Kidney epithelial cell (primary cell): ENCODE results near the gene STK39. TPM values are rescaled to one million over a fixed set of nuclear protein-coding genes. Genes with fewer than 3 reads are reported as not detected.

Experiments used
- DNase-seq: peaks from one replicate; pipeline ENCODE4 v3.0.0-alpha.2; 2010; ENCODE audit warnings: low read depth
- H3K27me3 ChIP-seq: 2 replicates; pipeline ENCODE4 v1.6.0; 2011; ENCODE audit warnings: low read length; ENCODE audit not compliant: control insufficient read depth, insufficient read depth
- H3K36me3 ChIP-seq: 2 replicates; pipeline ENCODE4 v1.5.1; 2011; ENCODE audit warnings: low read length; ENCODE audit not compliant: control insufficient read depth, insufficient read depth
- H3K4me3 ChIP-seq: 2 replicates; pipeline ENCODE4 v1.5.1; 2011; ENCODE audit warnings: low read depth, mild to moderate bottlenecking, control low read depth, low read length
- CTCF ChIP-seq: IDR thresholded peaks from 2 replicates; pipeline ENCODE4 v1.5.1; 2011; ENCODE audit warnings: mild to moderate bottlenecking, moderate library complexity, low read length, control low read depth, inconsistent platforms; ENCODE audit not compliant: insufficient read depth, poor library complexity, severe bottlenecking
- total RNA-seq: library from RNA; depleted of rRNA; stranded (reverse); fragments of >200 nt; gene quantifications from 2 replicates; pipeline ENCODE4 v1.2.3, GENCODE V29; 2015

The STK39 gene
- total RNA-seq, 1 donor from 2014 or later, result 30.1 TPM

GRCh38 chr2:168190590-168191336 is 56.6 kb downstream of the STK39 start:
- H3K36me3 ChIP-seq, result peaks cover 2% of the 10 kb centered on the region
- DNase-seq, result no peak
- H3K4me3 ChIP-seq, result no peak overlapping the region
- TF ChIP-seq CTCF, result no peak
- H3K27me3 ChIP-seq, result no peaks in the 10 kb centered on the region

- DNase-seq, result no peak
- Histone ChIP-seq H3K36me3 (peaks cover 2% of the 10 kb centered on the region), H3K4me3 (no peak overlapping the region), H3K27me3 (no peaks in the 10 kb centered on the region)
- no peak for TF ChIP-seq CTCF
Observed at GRCh38 chr2:168189835-168190569, 57.4 kb downstream of the STK39 start.

- H3K36me3 ChIP-seq, result peaks cover 2% of the 10 kb centered on the region
- no peak for TF ChIP-seq CTCF
Observed at GRCh38 chr2:168188002-168188401, 59.4 kb downstream of the STK39 start.

GRCh38 chr2:168186452-168186851 is 60.9 kb downstream of the STK39 start:
- Histone ChIP-seq H3K27me3 (no peaks in the 10 kb centered on the region), H3K36me3 (peaks cover 2% of the 10 kb centered on the region), H3K4me3 (no peak overlapping the region)
- TF ChIP-seq CTCF, result no peak
- DNase-seq, result no peak

More at GRCh38 chr2:168188002-168188401, 59.4 kb downstream of the STK39 start:
- Histone ChIP-seq H3K27me3 (no peaks in the 10 kb centered on the region), H3K4me3 (no peak overlapping the region)
- DNase-seq, result no peak

- Histone ChIP-seq H3K4me3 (no peak overlapping the region), H3K36me3 (peaks cover 2% of the 10 kb centered on the region), H3K27me3 (no peaks in the 10 kb centered on the region)
- TF ChIP-seq CTCF, result no peak
- DNase-seq, result no peak
Observed at GRCh38 chr2:168185583-168186274, 61.7 kb downstream of the STK39 start.
